Embryonic facial prominence (tissue), 1 donor: ENCODE measurements around the gene CACNA1F.

Source experiments
- DNase-seq: peaks from one replicate; pipeline ENCODE4 v3.0.0-alpha.2; 2016; ENCODE audit errors: extremely low spot score

CACNA1F gene

DNA sequence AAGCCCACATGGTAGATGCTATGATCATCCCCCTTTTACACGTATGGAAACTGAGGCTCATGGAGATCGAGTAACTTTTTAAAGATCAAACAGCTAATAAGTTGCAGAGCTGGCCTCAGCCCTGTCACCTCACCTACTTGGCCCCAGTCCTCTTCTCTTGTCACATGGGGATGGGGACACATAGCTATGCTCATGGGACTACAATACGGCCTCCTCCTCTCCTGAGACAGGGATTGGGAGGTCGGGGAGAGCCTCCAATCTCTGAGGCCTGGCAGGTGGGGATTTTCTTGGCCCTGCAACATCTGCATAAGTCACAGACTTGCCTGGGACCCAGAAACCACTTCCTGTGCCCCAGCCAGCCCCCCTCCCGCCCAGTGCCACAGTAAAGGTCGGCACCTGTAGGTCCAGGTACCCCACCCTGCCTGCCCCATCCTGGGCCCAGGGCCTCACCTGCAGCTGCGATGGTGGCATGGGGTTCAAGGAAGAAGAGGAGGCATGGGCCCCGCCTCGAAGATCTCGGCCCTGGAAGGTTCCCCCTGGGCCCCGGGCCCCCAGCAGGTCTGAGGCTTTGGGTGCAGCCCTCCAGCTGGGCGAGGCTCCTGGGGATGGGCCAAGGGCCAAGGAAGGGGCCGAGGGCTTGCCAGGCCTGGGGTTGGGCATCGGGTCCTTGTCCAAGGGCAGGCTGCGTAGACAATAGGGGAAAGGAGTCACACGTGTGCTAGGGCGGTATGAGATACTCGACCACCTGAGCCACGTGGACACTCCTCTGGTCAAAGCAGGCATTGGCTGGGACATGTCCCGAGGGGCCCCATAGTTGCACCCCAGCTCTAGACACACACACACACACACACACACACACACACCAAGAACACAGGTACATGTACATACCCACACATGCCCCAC lies 25.0 kb upstream of the CACNA1F start:
- DNase-seq = no peak

DNA sequence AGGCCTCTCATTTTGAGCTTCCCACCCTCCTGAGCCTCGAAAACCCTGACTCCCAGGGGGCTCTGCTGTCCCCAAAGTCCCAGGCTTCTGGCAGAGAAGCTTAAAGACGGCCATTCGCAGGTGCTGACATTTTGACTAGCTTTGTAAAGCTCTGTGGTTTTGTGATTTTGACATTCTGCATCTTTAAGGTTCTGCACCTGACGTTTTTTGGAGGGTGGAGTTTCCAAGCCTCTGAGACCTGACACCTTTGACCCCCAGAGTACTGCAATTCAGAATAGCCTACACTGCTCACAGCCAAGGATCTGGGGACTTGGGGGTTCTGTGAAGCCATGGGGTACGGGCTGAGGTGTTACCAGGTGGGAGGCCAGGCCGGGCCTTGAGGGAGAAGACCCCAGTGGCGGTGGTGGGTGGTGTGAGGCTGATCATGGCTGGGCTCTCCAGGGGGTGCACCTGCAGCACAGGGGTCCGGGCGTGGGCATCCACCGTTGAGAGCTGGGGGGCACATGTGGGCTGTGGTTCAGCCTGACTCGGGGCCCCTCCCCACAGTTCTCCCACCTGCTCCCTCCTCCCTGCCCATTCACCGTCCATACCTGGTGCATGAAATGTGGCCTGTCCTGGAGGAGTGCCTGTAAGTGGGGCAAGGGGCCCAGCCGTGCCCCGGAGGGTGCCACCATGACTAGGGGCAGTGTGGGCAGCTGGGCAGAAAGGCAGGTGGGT lies 24.1 kb upstream of the CACNA1F start:
- no peak for DNase-seq

DNA sequence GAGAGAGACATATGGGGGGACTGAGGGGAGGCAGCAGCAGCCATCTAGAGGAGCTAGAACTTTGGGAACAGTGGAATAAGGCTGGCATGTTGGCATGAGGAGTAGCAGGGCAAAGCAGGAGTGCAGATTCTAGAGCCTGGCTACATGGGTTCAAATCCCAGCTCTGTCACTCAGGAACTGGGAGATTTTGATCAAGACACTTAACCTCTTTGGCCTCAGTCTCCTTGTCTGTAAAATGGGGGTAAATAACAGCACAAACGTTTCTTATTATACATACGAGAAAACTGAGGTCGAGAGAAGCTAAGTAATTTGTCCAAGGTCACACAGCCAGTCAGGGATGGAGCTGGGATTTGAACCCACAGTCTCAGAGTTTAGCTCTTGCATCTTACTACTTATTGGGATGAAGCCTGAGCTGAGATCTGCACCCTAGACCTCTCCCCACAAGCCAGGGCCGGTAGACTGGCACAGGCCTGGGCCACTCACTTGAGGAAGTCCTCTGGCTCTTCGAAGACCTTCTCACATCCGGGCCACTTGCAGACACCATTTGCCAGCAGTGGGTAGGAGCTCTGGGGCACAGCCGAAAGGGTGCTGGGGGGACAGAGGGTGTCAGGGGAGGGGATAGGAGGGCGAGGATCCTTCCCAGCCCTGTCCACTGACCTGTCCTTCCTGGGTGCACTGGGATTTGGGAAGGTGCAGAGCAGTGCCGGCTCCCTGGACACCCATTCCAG lies 23.3 kb upstream of the CACNA1F start:
- DNase-seq = no peak

DNA sequence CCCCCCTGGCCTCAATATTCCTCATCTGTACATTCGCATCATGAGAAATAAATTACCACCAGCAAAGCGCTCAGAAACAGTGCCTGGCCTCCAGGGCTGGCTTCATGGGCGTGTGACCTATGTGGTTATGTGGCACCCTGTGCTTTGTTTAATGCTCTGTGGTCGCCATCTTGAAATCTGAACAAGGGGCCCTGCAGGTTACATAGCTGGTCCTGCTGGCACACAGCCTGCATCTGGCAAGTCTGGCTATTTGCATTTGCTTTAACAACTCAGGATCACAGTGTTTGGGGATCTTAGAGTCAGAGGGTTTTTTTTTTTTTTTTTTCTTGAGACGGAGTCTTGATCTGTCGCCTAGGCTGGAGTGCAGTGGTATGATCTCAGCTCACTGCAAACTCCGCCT lies 21.5 kb upstream of the CACNA1F start:
- DNase-seq = no peak

GRCh38 chrX:49251325-49251724 lies 18.2 kb upstream of the CACNA1F start:
- no peak for DNase-seq

DNA sequence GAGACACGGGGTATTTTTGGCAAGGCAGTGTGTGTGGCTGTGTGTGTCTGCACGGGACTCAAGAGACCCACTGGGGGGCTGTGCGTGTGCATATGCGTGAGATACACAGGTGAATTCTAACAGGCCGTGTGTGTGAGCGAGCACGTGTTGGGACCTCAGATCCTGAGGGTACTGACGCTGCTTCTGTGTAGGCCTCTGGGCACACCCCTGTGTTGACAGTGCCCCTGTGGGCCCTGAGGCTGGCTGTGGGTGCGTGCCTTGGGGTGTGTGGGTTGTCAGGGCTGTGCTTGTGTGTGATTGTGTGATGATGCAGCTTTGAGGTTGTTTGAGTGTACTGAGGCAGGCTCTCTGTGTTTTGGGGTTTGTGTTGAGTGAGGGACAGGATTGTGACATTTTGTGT lies 17.4 kb upstream of the CACNA1F start:
- no peak for DNase-seq

DNA sequence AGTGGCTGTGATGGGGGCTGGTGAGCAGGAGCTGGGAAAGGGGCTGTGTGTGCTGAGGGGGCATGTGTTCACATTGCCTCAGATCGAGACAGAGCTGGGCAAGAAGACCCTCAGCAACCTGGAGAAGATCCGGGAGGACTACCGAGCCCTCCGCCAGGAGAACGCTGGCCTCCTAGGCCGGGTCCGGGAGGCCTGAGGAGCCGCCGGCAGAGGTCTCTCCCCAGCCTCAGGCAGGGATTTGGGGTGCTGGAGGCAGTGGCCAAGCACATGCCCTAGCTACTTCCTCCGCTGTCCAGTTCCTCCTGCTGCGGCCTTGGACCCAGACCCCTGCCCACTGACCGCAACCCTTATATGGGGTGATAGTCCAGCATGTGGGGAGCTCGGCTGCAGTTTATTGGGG lies 16.9 kb upstream of the CACNA1F start:
- no peak for DNase-seq

GRCh38 chrX:49249616-49250015 lies 16.5 kb upstream of the CACNA1F start:
- no peak for DNase-seq

DNA sequence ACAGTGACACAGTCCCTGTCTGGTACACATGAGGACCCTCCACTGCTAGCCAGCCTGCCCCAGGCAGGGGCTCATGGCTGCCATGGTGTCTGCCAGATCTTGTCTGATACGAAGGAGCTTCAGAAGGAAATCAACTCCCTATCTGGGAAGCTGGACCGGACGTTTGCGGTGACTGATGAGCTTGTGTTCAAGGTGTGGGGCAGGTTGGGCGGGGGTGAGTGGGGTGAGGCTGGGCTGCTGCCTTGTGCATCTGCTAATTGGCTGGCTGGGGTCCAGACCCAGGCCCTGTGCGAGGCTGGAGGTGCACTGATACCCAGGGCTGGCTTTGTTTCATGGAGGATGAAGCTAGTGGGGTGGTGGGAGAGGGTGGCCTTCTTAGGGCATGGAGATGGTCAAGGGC lies 15.9 kb upstream of the CACNA1F start:
- no peak for DNase-seq

- no peak for DNase-seq
Observed at GRCh38 chrX:49247916-49248811, 15.0 kb upstream of the CACNA1F start.

DNA sequence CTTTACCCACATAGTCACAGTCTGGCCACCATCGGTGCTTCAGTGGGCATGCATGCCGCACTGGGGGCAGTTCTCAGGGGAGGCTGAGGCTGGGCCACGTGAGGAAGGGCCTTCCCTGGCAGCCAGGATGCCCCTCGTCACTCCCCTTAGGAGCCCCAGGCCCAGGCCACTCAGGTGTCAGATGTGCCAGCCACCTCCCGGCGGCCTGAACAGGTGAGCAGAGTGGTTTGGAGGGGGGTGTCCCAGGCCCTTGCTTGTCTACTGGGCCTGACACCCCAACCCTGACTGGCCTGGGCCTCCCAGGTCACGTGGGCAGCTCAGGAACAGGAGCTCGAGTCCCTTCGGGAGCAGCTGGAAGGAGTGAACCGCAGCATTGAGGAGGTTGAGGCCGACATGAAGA lies 14.2 kb upstream of the CACNA1F start:
- no peak for DNase-seq

GRCh38 chrX:49246541-49246940 lies 13.4 kb upstream of the CACNA1F start:
- DNase-seq = no peak

DNA sequence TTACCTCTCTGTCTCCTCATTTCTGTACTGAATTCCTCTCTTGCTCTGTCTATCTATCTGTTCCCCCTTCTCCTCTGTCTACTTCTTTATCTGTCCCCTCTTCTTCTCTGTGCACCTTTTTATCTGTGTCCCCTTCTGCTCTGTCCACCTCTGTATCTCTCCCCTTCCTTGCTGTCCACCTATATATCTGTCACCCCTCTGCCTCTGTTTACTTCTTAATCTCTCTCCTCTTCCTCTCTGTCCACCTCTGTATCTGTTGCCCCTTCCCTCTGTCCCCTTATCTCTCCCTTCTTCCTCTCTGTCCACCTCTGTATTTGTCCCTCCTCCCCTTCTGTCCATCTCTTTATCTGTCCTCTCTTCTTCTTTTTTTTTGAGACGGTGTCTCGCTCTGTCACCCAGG lies 11.1 kb upstream of the CACNA1F start:
- no peak for DNase-seq

DNA sequence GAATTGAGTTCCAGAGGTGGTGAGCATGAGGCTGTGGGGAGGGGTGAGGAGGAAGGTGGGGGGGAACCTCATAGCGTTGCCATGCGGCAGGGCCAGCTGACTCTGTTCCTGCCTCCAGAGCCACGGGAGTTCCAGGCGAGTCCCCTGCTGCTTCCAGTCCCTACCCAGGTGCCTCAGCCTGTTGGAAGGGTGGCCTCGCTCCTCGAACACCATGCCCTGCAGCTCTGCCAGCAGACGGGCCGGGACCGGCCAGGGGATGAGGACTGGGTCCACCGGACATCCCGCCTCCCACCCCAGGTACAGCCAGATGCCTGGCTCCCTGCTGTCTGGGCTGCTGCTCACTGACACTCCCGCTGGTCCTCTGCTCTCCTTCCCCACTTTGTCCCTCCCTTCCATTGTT lies 10.0 kb upstream of the CACNA1F start:
- DNase-seq = no peak

DNA sequence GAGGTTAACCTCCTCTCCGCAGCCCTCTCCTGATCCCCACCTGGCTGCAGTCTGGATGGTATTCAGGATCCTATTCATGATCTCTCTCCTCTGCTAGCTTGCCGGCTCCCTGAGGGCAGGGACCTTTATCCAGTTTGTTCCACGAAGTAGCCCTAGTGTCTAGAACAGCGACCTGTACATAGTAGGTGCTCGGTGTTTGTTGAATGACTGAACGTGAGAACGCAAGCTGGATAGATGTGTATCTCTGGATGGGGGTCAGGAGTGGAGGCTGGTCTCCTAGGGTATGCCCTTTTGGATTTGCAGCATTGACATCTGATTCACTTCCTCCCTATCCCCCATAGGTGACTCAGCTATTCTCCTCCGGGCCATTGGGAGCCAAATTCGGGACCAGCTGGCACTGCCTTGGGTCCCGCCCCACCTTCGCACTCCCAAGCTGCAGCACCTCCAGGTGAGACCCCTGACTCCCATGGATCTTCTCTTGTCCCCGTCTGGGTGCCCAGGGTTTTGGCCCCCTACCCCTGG lies 9.5 kb upstream of the CACNA1F start:
- no peak for DNase-seq

DNA sequence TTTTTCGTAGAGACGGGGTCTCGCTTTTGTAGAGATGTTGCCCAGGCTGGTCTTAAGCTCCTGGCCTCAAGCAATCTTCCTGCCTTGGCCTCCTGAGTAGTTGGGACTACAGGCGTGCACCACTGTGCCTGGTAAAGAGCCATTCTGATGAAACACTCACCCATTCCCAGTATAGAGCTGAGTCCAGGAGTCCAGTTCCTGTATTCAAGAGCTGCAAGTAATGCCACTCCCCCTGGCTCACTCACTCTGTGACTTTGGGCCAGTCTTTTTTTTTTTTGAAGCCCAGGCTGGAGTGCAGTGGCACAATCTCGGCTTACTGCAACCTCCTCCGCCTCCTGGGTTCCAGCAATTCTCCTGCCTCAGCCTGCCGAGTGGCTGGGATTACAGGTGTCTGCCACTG lies 5.6 kb upstream of the CACNA1F start:
- DNase-seq = no peak

- DNase-seq = no peak
Observed at GRCh38 chrX:49237060-49237459, 3.9 kb upstream of the CACNA1F start.

- DNase-seq = no peak
Observed at GRCh38 chrX:49233887-49234555, 881 bp upstream of the CACNA1F start.

DNA sequence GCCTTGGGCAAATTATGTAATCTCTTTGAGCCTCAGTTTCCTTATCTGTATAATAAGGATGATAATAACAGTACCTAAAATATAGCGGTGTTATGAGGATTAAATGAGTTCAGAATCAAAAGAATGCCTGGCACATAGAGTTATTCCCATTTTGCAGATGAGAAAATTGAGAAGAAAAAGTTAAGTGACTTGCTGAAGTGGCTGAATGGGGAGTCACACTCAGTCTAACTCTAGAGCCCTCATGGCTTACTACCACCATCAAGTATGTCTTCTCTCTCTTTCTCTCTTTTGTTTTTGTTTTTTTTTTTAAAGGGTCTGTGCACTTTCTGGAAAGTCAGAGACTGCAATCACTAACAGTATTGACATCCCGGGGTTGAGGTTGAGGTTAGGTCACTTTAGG lies 615 bp downstream of the CACNA1F start:
- no peak for DNase-seq

DNA sequence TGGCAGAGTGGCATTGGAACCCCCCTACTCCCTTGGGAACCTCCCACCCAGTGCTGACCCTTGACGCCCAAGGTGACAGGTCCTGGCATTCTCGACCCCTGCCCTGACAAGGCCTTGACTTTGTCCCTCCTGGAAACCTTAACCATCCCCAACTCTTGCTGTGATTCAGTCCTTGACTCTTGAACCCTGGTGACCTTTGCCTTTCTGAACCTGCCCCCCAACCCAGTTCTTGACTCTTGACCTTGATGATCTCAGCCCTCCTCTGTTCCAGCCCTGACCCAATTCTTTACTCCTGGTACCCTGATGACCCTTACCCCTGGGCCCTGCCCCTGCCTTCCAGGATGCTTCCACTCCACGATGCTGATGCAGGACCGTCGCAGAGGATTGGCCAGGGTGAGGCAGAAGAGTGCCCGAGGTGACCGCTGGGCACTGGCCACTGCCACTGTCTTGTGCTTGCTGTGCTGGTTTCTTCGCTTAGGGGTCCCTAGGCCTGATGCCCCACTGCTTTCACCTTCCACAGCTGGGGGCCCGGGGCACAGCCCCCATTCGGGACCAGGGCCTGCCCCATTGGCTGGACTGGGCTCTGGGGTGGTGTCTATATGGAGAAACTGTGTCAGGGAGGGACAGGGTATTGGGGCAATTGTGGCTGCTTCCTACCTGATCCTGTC lies 1.7 kb downstream of the CACNA1F start:
- DNase-seq = no peak
